OCI-LY1 (cell line): ENCODE results near the gene ASF1A.
"Not testable (repeated sequence)": the region's sequence is repeated elsewhere in the genome, so short reads cannot be mapped to it uniquely, and the experiment has no call there.

ENCODE experiments used
- H2AFZ ChIP-seq: fragments of 200-600 bp; sonication (generic), shearing (Covaris generic); 2 replicates; pipeline ENCODE4 v1.6.0; 2014; ENCODE audit warnings: antibody characterized with exemption, mild to moderate bottlenecking, low read length
- H3F3A ChIP-seq: fragments of 200-600 bp; sonication (generic), shearing (Covaris generic); 2 replicates; pipeline ENCODE4 v1.6.0; 2014; ENCODE audit warnings: mild to moderate bottlenecking, antibody characterized with exemption, low read length, moderate library complexity; ENCODE audit not compliant: insufficient read depth
- H3K27ac ChIP-seq: fragments of 200-600 bp; sonication (generic); 2 replicates; pipeline ENCODE4 v1.5.1; 2014; ENCODE audit warnings: low read length, mixed run types, mild to moderate bottlenecking, low read depth; ENCODE audit not compliant: poor library complexity, severe bottlenecking
- H3K27me3 ChIP-seq: fragments of 200-600 bp; sonication (generic); 2 replicates; pipeline ENCODE4 v1.6.0; 2014; ENCODE audit warnings: antibody characterized with exemption, mild to moderate bottlenecking, low read length, moderate library complexity; ENCODE audit not compliant: insufficient read depth
- H3K36me3 ChIP-seq: fragments of 200-600 bp; sonication (generic); 2 replicates; pipeline ENCODE4 v1.6.1; 2014; ENCODE audit warnings: mild to moderate bottlenecking, antibody characterized with exemption, low read length, moderate library complexity, mixed read lengths; ENCODE audit not compliant: insufficient read depth
- H3K4me1 ChIP-seq: fragments of 200-600 bp; sonication (generic); 2 replicates; pipeline ENCODE4 v1.5.1; 2014; ENCODE audit warnings: mild to moderate bottlenecking, low read length, moderate library complexity; ENCODE audit not compliant: insufficient read depth, severe bottlenecking
- H3K4me2 ChIP-seq: fragments of 200-600 bp; sonication (generic), shearing (Covaris generic); 2 replicates; pipeline ENCODE4 v1.6.1; 2014; ENCODE audit warnings: low read length
- H3K4me3 ChIP-seq: fragments of 200-600 bp; sonication (generic); 2 replicates; pipeline ENCODE4 v1.5.1; 2014; ENCODE audit warnings: low read length, low read depth, mild to moderate bottlenecking, mixed read lengths; ENCODE audit not compliant: poor library complexity, severe bottlenecking
- H3K79me2 ChIP-seq: fragments of 200-600 bp; shearing (Covaris generic); 2 replicates; pipeline ENCODE4 v1.6.1; 2016; ENCODE audit warnings: mixed run types, low read length, mixed read lengths; ENCODE audit not compliant: insufficient read depth
- H3K9ac ChIP-seq: fragments of 200-600 bp; sonication (generic), shearing (Covaris generic); 2 replicates; pipeline ENCODE4 v1.6.1; 2014; ENCODE audit warnings: mild to moderate bottlenecking, low read length, mixed read lengths
- H3K9me2 ChIP-seq: fragments of 200-600 bp; sonication (generic), shearing (Covaris generic); 2 replicates; pipeline ENCODE4 v1.6.1; 2014; ENCODE audit warnings: low read depth, mild to moderate bottlenecking, low read length, mixed read lengths
- H3K9me3 ChIP-seq: fragments of 200-600 bp; shearing (Covaris generic); 2 replicates; pipeline ENCODE4 v1.6.1; 2014; ENCODE audit warnings: low read length, mixed read lengths
- H4K20me1 ChIP-seq: fragments of 200-600 bp; sonication (generic), shearing (Covaris generic); 2 replicates; pipeline ENCODE4 v1.6.0; 2016; ENCODE audit warnings: mild to moderate bottlenecking, low read length; ENCODE audit not compliant: insufficient read depth
- CTCF ChIP-seq: fragments of 200-600 bp; sonication (generic), shearing (Covaris generic); IDR thresholded peaks from 2 replicates; pipeline ENCODE4 v1.5.1; 2017; ENCODE audit warnings: mild to moderate bottlenecking, antibody characterized with exemption, low read length, moderate library complexity, mixed read lengths
- EZH2 ChIP-seq: fragments of 200-600 bp; sonication (generic), shearing (Covaris generic); IDR thresholded peaks from 2 replicates; pipeline ENCODE4 v1.8.0; 2017; ENCODE audit warnings: borderline replicate concordance, mixed run types, mild to moderate bottlenecking, antibody characterized with exemption, low read length, moderate library complexity, mixed read lengths

ASF1A gene

GRCh38 chr6:118865100-118865391 is 28.9 kb upstream of the ASF1A start:
- H3K9me2 ChIP-seq: no peaks in the 10 kb centered on the region
- H3K4me2 ChIP-seq: peak overlapping the region; percentile 76
- peaks cover 24% of the 10 kb centered on the region for H3K4me1 ChIP-seq
- H3K9me3 ChIP-seq: no peaks in the 10 kb centered on the region
- peaks cover 10% of the 10 kb centered on the region for H3K36me3 ChIP-seq
- H3K9ac ChIP-seq: peak overlapping the region; percentile 52; the same call in 1 of the 2 replicates
- peak overlapping the region; percentile 49 for H3K27ac ChIP-seq
- H3K27me3 ChIP-seq: no peaks in the 10 kb centered on the region
- H2AFZ ChIP-seq: no peak overlapping the region
- no peak for TF ChIP-seq EZH2
- H3K4me3 ChIP-seq: peak overlapping the region; percentile 49
- no peaks in the 10 kb centered on the region for H4K20me1 ChIP-seq
- no peaks in the 10 kb centered on the region for H3F3A ChIP-seq
- H3K79me2 ChIP-seq: peaks cover 16% of the 10 kb centered on the region

DNA sequence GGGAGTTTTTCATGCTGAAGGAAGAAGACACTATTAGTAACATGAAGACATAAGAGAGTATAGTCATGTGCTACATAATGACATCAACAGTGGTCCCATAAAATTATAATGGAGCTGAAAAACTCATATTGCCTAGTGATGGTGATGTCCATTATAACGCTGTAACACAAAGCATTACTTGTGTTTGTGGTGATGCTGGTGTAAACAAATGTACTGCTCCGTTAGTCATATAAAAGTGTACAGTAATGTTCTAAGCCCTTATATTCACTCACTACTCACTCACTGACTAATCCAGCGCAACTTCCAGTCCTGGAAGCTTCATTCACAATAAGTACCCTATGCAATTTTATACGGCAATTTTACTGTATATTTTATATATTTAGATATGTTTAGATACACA is 26.8 kb upstream of the ASF1A start:
- Histone ChIP-seq H3K27me3 (no peaks in the 10 kb centered on the region), H3K4me3 (no peak overlapping the region), H3K36me3 (0 out of 2 replicates have a peak, but pooled peaks cover under 1% of the 10 kb centered on the region), H3F3A (no peaks in the 10 kb centered on the region), H3K9ac (no peak overlapping the region), H3K4me1 (peaks cover 27% of the 10 kb centered on the region), H3K27ac (no peak overlapping the region), H3K4me2 (no peak overlapping the region), H2AFZ (no peak overlapping the region), H4K20me1 (no peaks in the 10 kb centered on the region), H3K9me2 (no peaks in the 10 kb centered on the region), H3K79me2 (peaks cover 27% of the 10 kb centered on the region), H3K9me3 (no peaks in the 10 kb centered on the region)
- TF ChIP-seq CTCF (no peak), EZH2 (no peak)

DNA sequence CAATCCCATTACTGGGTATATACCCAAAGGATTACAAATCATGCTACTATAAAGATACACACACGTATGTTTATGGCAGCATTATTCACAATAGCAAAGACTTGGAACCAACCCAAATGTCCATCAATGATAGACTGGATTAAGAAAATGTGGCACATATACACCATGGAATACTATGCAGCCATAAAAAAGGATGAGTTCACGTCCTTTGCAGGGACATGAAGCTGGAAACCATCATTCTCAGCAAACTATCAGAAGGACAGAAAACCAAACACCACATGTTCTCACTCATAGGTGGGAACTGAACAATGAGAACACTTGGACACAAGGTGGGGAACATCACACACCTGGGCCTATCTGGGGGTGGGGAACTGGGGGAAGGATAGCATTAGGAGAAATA is 25.1 kb upstream of the ASF1A start:
- not testable (repeated sequence) for H3K9me2 ChIP-seq, H3K9ac ChIP-seq, H3K4me2 ChIP-seq, H3K27ac ChIP-seq, H3K9me3 ChIP-seq, H3K27me3 ChIP-seq, H3F3A ChIP-seq, H3K36me3 ChIP-seq, H3K4me3 ChIP-seq, H2AFZ ChIP-seq, H4K20me1 ChIP-seq
- Histone ChIP-seq H3K4me1 (peaks cover 20% of the 10 kb centered on the region), H3K79me2 (peaks cover 20% of the 10 kb centered on the region)

- H3K27ac ChIP-seq: no peak overlapping the region
- TF ChIP-seq EZH2 (no peak), CTCF (no peak)
- H3K4me3 ChIP-seq: no peak overlapping the region
Measured at GRCh38 chr6:118869350-118869749, 24.6 kb upstream of the ASF1A start.

More at GRCh38 chr6:118869350-118869749, 24.6 kb upstream of the ASF1A start:
- H3K4me2 ChIP-seq: no peak overlapping the region
- H3K36me3 ChIP-seq: no peaks in the 10 kb centered on the region
- H3F3A ChIP-seq: no peaks in the 10 kb centered on the region
- H3K9me3 ChIP-seq: no peaks in the 10 kb centered on the region
- no peak overlapping the region for H3K9ac ChIP-seq
- H3K79me2 ChIP-seq: peaks cover 18% of the 10 kb centered on the region
- H4K20me1 ChIP-seq: no peaks in the 10 kb centered on the region
- H3K4me1 ChIP-seq: peaks cover 16% of the 10 kb centered on the region
- H2AFZ ChIP-seq: no peak overlapping the region
- H3K9me2 ChIP-seq: no peaks in the 10 kb centered on the region
- H3K27me3 ChIP-seq: no peaks in the 10 kb centered on the region
